Activated naive CD4-positive, alpha-beta T cell treated with anti-CD3 and anti-CD28 coated beads for 36 hours (primary cell): ENCODE results near the gene SOD3. TPM values are rescaled to one million over a fixed set of nuclear protein-coding genes. Genes with fewer than 3 reads are reported as not detected.

Source experiments
- CTCF ChIA-PET: fragments of 350-600 bp; sonication (Branson Sonifier 250); formaldehyde crosslinking; loops from one replicate; lab custom pipeline; 2021; ENCODE audit warnings: antibody characterized with exemption; lab: Charles Lee
- DNase-seq: peaks from one replicate; pipeline ENCODE4 v3.0.0-alpha.2; 2020
- H3K27ac Mint-ChIP-seq: one replicate; pipeline ENCODE4 v1.8.0; 2021; ENCODE audit warnings: mild to moderate bottlenecking, mixed read lengths
- H3K27me3 Mint-ChIP-seq: one replicate; pipeline ENCODE4 v1.8.0; 2021; ENCODE audit warnings: low read depth, mixed read lengths
- H3K36me3 Mint-ChIP-seq: one replicate; pipeline ENCODE4 v1.8.0; 2021; ENCODE audit warnings: low read depth, mixed read lengths
- H3K4me1 Mint-ChIP-seq: one replicate; pipeline ENCODE4 v1.8.0; 2021; ENCODE audit warnings: low read depth, mixed read lengths
- H3K4me3 Mint-ChIP-seq: one replicate; pipeline ENCODE4 v1.8.0; 2021; ENCODE audit warnings: mild to moderate bottlenecking, moderate library complexity, mixed read lengths
- H3K9me3 Mint-ChIP-seq: one replicate; pipeline ENCODE4 v1.8.0; 2021; ENCODE audit warnings: mixed read lengths
- intact Hi-C: fragments of 100-400 bp; cut with micrococcal nuclease; formaldehyde crosslinking; loops from one replicate; pipeline ENCODE4 v1.15.1; 2023
- total RNA-seq, 2 experiments: library from RNA; stranded (reverse); gene quantifications; one replicate each; pipeline ENCODE4 v1.2.3, GENCODE V29; 2021

Gene SOD3
- total RNA-seq, 2 experiments from 2014 or later, result not detected

- intact Hi-C loops, result no loop called here
Observed at GRCh38 chr4:24778464-24779225, 16.7 kb upstream of the SOD3 start.

GRCh38 chr4:24780936-24781495, 14.4 kb upstream of the SOD3 start:
- intact Hi-C loops, result no loop called here
- H3K27me3 Mint-ChIP-seq, result peaks cover 7% of the 10 kb centered on the region
- H3K9me3 Mint-ChIP-seq, result no peaks in the 10 kb centered on the region
- no peak for DNase-seq
- CTCF ChIA-PET, result no interaction called here
- H3K36me3 Mint-ChIP-seq, result no peaks in the 10 kb centered on the region
- no peak overlapping the region for H3K27ac Mint-ChIP-seq
- H3K4me3 Mint-ChIP-seq, result no peak overlapping the region
- no peaks in the 10 kb centered on the region for H3K4me1 Mint-ChIP-seq

More at GRCh38 chr4:24778464-24779225, 16.7 kb upstream of the SOD3 start:
- no peak overlapping the region for H3K4me3 Mint-ChIP-seq
- no peak for DNase-seq
- H3K27ac Mint-ChIP-seq, result no peak overlapping the region
- CTCF ChIA-PET, result no interaction called here
- H3K4me1 Mint-ChIP-seq, result no peaks in the 10 kb centered on the region
- H3K9me3 Mint-ChIP-seq, result no peaks in the 10 kb centered on the region
- H3K36me3 Mint-ChIP-seq, result no peaks in the 10 kb centered on the region
- peaks cover 7% of the 10 kb centered on the region for H3K27me3 Mint-ChIP-seq

GRCh38 chr4:24781999-24782745, 13.2 kb upstream of the SOD3 start:
- Mint-ChIP-seq H3K4me1 (no peaks in the 10 kb centered on the region), H3K9me3 (no peaks in the 10 kb centered on the region), H3K27ac (no peak overlapping the region), H3K27me3 (peaks cover 7% of the 10 kb centered on the region), H3K4me3 (no peak overlapping the region), H3K36me3 (no peaks in the 10 kb centered on the region)
- intact Hi-C loops, result no loop called here
- DNase-seq, result no peak
- CTCF ChIA-PET, result no interaction called here

- Mint-ChIP-seq H3K9me3 (no peaks in the 10 kb centered on the region), H3K27ac (no peak overlapping the region), H3K4me3 (no peak overlapping the region), H3K4me1 (no peaks in the 10 kb centered on the region), H3K27me3 (peaks cover 2% of the 10 kb centered on the region), H3K36me3 (no peaks in the 10 kb centered on the region)
- DNase-seq, result no peak
- intact Hi-C loops, result no loop called here
- CTCF ChIA-PET, result no interaction called here
Observed at GRCh38 chr4:24783506-24783905, 11.9 kb upstream of the SOD3 start.

GRCh38 chr4:24791043-24791442, 4.3 kb upstream of the SOD3 start:
- H3K4me1 Mint-ChIP-seq, result no peaks in the 10 kb centered on the region
- H3K4me3 Mint-ChIP-seq, result no peak overlapping the region

GRCh38 chr4:24792552-24792951, 2.8 kb upstream of the SOD3 start:
- H3K27ac Mint-ChIP-seq, result no peak overlapping the region
- no peaks in the 10 kb centered on the region for H3K9me3 Mint-ChIP-seq
- H3K27me3 Mint-ChIP-seq, result peaks cover 15% of the 10 kb centered on the region
- intact Hi-C loops, result no loop called here
- no peaks in the 10 kb centered on the region for H3K36me3 Mint-ChIP-seq
- no peaks in the 10 kb centered on the region for H3K4me1 Mint-ChIP-seq
- H3K4me3 Mint-ChIP-seq, result no peak overlapping the region
- DNase-seq, result no peak
- CTCF ChIA-PET, result interaction anchor here (0.6 to 1.8 kb wide), 2 partner anchors 188 to 224 kb away, joined by 3 to 5 read pairs; no protein-coding TSS in a partner anchor

More at GRCh38 chr4:24791043-24791442, 4.3 kb upstream of the SOD3 start:
- CTCF ChIA-PET, result no interaction called here
- Mint-ChIP-seq H3K27me3 (peaks cover 15% of the 10 kb centered on the region), H3K9me3 (no peaks in the 10 kb centered on the region), H3K36me3 (no peaks in the 10 kb centered on the region), H3K27ac (no peak overlapping the region)
- no peak for DNase-seq
- intact Hi-C loops, result no loop called here

- intact Hi-C loops, result no loop called here
- CTCF ChIA-PET, result interaction anchor here (0.6 to 1.8 kb wide), 2 partner anchors 187 to 225 kb away, joined by 3 to 5 read pairs; no protein-coding TSS in a partner anchor
- Mint-ChIP-seq H3K4me1 (no peaks in the 10 kb centered on the region), H3K9me3 (no peaks in the 10 kb centered on the region), H3K36me3 (no peaks in the 10 kb centered on the region), H3K27ac (no peak overlapping the region), H3K4me3 (no peak overlapping the region), H3K27me3 (peaks cover 17% of the 10 kb centered on the region)
- DNase-seq, result no peak
Observed at GRCh38 chr4:24793219-24794005, 2.0 kb upstream of the SOD3 start.

GRCh38 chr4:24794051-24794450, 1.3 kb upstream of the SOD3 start:
- peaks cover 23% of the 10 kb centered on the region for H3K27me3 Mint-ChIP-seq
- intact Hi-C loops, result no loop called here
- no peaks in the 10 kb centered on the region for H3K4me1 Mint-ChIP-seq
- CTCF ChIA-PET, result interaction anchor here (1.8 kb wide), 1 partner anchor 187 kb away, joined by 5 read pairs; no protein-coding TSS in a partner anchor
- H3K9me3 Mint-ChIP-seq, result no peaks in the 10 kb centered on the region
- no peaks in the 10 kb centered on the region for H3K36me3 Mint-ChIP-seq
- no peak overlapping the region for H3K4me3 Mint-ChIP-seq
- no peak for DNase-seq
- H3K27ac Mint-ChIP-seq, result no peak overlapping the region

- H3K36me3 Mint-ChIP-seq, result no peaks in the 10 kb centered on the region
- H3K27ac Mint-ChIP-seq, result no peak overlapping the region
- intact Hi-C loops, result no loop called here
- CTCF ChIA-PET, result no interaction called here
- H3K27me3 Mint-ChIP-seq, result peaks cover 27% of the 10 kb centered on the region
- no peaks in the 10 kb centered on the region for H3K9me3 Mint-ChIP-seq
- DNase-seq, result no peak
- no peaks in the 10 kb centered on the region for H3K4me1 Mint-ChIP-seq
- no peak overlapping the region for H3K4me3 Mint-ChIP-seq
Observed at GRCh38 chr4:24794480-24794879, 893 bp upstream of the SOD3 start.

- peaks cover 30% of the 10 kb centered on the region for H3K27me3 Mint-ChIP-seq
- intact Hi-C loops, result no loop called here
- no peak overlapping the region for H3K27ac Mint-ChIP-seq
- H3K36me3 Mint-ChIP-seq, result no peaks in the 10 kb centered on the region
- no peak overlapping the region for H3K4me3 Mint-ChIP-seq
- no peak for DNase-seq
- H3K4me1 Mint-ChIP-seq, result no peaks in the 10 kb centered on the region
- H3K9me3 Mint-ChIP-seq, result no peaks in the 10 kb centered on the region
- CTCF ChIA-PET, result no interaction called here
Observed at GRCh38 chr4:24795666-24796381, 451 bp downstream of the SOD3 start.

- no peaks in the 10 kb centered on the region for H3K36me3 Mint-ChIP-seq
Observed at GRCh38 chr4:24796620-24797019, 1.2 kb downstream of the SOD3 start.

More at GRCh38 chr4:24796620-24797019, 1.2 kb downstream of the SOD3 start:
- H3K27ac Mint-ChIP-seq, result no peak overlapping the region
- no peak overlapping the region for H3K4me3 Mint-ChIP-seq
- H3K27me3 Mint-ChIP-seq, result peaks cover 35% of the 10 kb centered on the region
- no peaks in the 10 kb centered on the region for H3K9me3 Mint-ChIP-seq
- CTCF ChIA-PET, result no interaction called here
- intact Hi-C loops, result no loop called here
- no peak for DNase-seq
- no peaks in the 10 kb centered on the region for H3K4me1 Mint-ChIP-seq
